GM20000 (cell line): ENCODE results near the gene NAB2.
"Not testable (repeated sequence)": the region's sequence is repeated elsewhere in the genome, so short reads cannot be mapped to it uniquely, and the experiment has no call there.

ENCODE experiments used
- DNase-seq: peaks from one replicate; pipeline ENCODE4 v3.0.0; 2012; ENCODE audit warnings: low spot score
- TF ChIP-seq, protein P1 (sequence below): IDR thresholded peaks from 2 replicates; pipeline ENCODE4 v1.5.1; 2012; ENCODE audit warnings: mild to moderate bottlenecking, control low read depth; ENCODE audit errors: extremely low read depth, missing control alignments

Gene NAB2

GRCh38 chr12:57051011-57051410 lies 37.9 kb upstream of the NAB2 start:
- no peak for DNase-seq
- TF ChIP-seq, protein P1, sequence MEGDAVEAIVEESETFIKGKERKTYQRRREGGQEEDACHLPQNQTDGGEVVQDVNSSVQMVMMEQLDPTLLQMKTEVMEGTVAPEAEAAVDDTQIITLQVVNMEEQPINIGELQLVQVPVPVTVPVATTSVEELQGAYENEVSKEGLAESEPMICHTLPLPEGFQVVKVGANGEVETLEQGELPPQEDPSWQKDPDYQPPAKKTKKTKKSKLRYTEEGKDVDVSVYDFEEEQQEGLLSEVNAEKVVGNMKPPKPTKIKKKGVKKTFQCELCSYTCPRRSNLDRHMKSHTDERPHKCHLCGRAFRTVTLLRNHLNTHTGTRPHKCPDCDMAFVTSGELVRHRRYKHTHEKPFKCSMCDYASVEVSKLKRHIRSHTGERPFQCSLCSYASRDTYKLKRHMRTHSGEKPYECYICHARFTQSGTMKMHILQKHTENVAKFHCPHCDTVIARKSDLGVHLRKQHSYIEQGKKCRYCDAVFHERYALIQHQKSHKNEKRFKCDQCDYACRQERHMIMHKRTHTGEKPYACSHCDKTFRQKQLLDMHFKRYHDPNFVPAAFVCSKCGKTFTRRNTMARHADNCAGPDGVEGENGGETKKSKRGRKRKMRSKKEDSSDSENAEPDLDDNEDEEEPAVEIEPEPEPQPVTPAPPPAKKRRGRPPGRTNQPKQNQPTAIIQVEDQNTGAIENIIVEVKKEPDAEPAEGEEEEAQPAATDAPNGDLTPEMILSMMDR, result no peak

DNA sequence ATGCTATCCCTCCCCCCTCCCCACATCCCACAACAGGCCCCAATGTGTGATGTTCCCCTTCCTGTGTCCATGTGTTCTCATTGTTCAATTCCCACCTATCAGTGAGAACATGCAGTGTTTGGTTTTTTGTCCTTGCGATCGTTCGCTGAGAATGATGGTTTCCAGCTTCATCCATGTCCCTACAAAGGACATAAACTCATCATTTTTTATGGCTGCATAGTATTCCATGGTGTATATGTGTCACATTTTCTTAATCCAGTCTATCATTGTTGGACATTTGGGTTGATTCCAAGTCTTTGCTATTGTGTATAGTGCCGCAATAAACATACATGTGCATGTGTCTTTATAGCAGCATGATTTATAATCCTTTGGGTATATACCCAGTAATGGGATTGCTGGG lies 35.8 kb upstream of the NAB2 start:
- not testable (repeated sequence) for DNase-seq

GRCh38 chr12:57053901-57054300 lies 35.0 kb upstream of the NAB2 start:
- not testable (repeated sequence) for DNase-seq

DNA sequence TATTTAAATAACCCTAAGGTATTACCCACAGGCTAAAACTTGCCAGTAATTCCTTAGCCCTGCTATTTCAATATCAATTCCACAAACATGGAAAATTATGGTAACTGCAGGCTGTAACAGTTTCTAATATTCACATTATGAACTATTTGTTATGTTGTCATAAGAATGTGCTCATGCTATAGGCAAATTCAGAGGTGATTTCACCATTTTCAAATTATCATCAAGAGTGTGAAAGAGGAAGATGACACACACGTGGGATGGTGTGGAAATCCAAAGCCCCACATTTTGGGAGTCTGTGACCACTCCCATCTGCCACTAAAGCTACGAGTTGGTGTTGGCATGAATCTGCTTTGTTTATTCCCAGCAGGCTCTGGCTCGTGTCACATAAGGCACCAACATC lies 33.1 kb upstream of the NAB2 start:
- no peak for DNase-seq
- TF ChIP-seq, protein P1, result no peak

GRCh38 chr12:57057067-57057751 lies 31.7 kb upstream of the NAB2 start:
- no peak for DNase-seq
- TF ChIP-seq, protein P1, result no peak

DNA sequence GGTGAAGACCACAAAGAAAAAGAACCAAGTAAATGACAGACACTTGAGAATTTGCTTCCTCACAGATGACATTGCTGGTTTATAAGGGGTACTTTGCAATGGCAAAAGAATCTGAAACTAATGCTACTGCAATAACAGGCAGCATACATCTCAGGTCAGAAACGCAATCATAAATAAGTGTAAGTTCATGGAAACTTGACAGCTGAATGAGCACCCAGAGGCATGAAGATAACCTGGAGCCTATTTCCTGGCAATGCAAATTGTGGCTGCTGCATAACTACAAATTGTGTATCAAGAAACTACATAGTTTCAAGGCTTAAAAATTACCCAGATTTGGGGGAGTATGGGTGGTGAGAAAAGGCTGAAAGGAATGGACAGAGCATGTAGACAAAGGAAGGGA lies 30.5 kb upstream of the NAB2 start:
- TF ChIP-seq, protein P1, result no peak
- DNase-seq, result no peak

- TF ChIP-seq, protein P1, result no peak
- DNase-seq, result peak; percentile 69
Measured at GRCh38 chr12:57063991-57064685, 24.8 kb upstream of the NAB2 start.

GRCh38 chr12:57066245-57066644 lies 22.7 kb upstream of the NAB2 start:
- TF ChIP-seq, protein P1, result no peak
- no peak for DNase-seq
